ENCODE data around the gene FTO.

Gene FTO

DNA sequence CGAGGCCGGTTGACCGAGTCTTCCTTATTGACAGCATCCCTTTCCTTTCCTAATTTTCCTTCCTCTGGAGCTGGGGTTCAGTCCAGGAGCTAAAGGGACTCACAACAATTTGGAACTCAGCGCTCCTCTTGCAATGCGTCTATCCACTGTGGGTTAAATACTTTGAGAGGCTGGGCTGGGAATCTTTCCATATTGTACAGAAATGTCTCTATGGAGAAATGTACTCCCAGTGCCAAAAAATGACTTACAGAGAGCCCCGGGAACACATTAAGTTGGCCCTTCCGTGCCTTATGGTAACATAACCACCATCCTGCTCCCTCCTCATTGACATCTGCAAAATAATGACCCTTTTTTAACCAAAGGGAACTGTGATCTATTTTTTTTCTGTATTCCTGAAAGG is 192.8 kb downstream of the FTO start:
- H3K4me3 ChIP-seq (replicated peaks in 1 of 2; ENCODE audit: low read depth in 2 of 2, low read length in 2 of 2) = no peak overlapping the region
- peak in 1 of 2 donors; percentile 56 for DNase-seq (ENCODE audit: low read depth in 2 of 2)
- TF ChIP-seq, protein P1, sequence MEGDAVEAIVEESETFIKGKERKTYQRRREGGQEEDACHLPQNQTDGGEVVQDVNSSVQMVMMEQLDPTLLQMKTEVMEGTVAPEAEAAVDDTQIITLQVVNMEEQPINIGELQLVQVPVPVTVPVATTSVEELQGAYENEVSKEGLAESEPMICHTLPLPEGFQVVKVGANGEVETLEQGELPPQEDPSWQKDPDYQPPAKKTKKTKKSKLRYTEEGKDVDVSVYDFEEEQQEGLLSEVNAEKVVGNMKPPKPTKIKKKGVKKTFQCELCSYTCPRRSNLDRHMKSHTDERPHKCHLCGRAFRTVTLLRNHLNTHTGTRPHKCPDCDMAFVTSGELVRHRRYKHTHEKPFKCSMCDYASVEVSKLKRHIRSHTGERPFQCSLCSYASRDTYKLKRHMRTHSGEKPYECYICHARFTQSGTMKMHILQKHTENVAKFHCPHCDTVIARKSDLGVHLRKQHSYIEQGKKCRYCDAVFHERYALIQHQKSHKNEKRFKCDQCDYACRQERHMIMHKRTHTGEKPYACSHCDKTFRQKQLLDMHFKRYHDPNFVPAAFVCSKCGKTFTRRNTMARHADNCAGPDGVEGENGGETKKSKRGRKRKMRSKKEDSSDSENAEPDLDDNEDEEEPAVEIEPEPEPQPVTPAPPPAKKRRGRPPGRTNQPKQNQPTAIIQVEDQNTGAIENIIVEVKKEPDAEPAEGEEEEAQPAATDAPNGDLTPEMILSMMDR (IDR thresholded peaks at IDR 0.05; ENCODE audit: low read depth, low read length) = no peak

DNA sequence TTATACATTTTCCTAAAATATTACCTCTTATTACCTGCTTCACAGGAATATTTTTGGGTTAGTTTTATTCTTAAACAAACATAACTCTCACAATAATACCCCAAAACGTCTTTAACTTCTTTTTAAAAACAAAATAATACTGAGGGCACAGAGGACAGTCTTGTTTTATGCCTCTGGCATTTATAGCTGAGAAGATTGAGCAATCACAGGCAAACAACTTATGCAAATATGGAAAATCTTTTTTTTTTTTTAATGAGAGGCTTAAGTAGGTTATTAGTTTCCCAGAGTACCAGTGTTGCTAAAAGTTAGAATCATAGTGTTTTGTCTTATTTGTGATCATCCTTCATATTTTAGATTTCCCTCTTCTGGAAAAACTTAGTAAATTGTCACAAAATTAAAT is 195.0 kb downstream of the FTO start:
- DNase-seq (ENCODE audit: low read depth in 2 of 2) = peak; percentile 33 to 45
- no peak overlapping the region for H3K4me3 ChIP-seq (replicated peaks in 1 of 2; ENCODE audit: low read depth in 2 of 2, low read length in 2 of 2)
- TF ChIP-seq, protein P1 (IDR thresholded peaks at IDR 0.05; ENCODE audit: low read depth, low read length) = no peak

DNA sequence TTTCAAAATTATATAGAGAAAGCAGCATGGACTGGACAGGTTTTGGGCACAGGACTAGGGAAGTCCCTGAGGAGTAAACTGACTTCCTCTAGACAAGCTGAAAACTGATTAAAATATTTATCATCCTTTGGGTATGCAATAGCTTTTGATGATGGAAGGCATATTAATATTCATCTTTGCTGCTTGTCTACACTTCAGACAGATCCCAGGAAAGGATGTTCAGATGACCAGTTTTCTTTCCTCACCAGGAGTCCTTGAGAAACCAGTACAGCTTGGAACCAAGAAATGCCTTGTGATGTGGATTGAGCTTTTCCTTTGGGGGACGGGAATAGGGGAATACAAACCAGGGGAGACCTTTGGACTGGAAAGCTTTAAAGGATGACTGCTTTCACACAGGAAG is 195.5 kb downstream of the FTO start:
- TF ChIP-seq, protein P1 (IDR thresholded peaks at IDR 0.05; ENCODE audit: low read depth, low read length) = no peak
- no peak overlapping the region for H3K4me3 ChIP-seq (replicated peaks in 1 of 2; ENCODE audit: low read depth in 2 of 2, low read length in 2 of 2)
- DNase-seq (ENCODE audit: low read depth in 2 of 2) = peak; percentile 40 to 44

DNA sequence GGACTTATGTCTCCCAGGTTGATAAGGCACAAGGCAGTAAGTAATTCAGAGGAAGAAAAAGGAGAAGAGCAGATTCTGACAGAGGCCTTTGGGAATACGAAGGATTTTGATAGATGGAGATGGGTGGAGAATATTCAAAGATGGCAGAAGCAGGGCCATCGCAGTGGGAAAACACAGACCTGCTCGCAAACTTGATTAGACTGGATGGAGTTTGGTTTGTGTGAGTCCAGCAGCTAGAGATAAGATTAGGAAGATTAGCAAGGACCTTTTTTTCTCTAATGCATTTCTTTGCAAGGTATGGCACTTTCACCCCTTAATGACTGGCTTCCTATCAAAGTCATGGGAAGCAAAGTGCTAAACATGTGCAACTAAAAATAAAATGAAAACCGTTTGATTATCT is 196.7 kb downstream of the FTO start:
- no peak for DNase-seq (ENCODE audit: low read depth in 2 of 2)
- TF ChIP-seq, protein P1 (IDR thresholded peaks at IDR 0.05; ENCODE audit: low read depth, low read length) = no peak
- H3K4me3 ChIP-seq (replicated peaks in 1 of 2; ENCODE audit: low read depth in 2 of 2, low read length in 2 of 2) = no peak overlapping the region

DNA sequence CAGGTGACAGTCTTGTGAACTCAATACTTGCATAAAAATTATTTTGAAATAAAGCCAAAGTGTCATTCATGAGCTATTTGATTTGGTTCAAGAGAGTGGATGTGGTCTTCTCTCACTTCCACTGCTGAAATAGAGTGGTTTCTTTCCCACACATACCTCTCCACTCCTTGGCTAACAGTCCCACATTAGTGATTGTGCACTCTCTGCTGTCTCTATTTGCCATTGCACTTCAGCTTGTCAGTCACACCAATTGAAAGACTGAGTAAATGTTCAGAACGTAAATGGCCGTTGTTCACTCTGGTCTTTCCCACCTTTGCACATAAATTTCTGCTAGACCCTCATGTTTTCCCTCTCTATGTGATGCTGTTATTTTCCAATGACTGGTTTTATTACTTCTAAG is 197.5 kb downstream of the FTO start:
- no peak for DNase-seq (ENCODE audit: low read depth in 2 of 2)
- TF ChIP-seq, protein P1 (IDR thresholded peaks at IDR 0.05; ENCODE audit: low read depth, low read length) = no peak

DNA sequence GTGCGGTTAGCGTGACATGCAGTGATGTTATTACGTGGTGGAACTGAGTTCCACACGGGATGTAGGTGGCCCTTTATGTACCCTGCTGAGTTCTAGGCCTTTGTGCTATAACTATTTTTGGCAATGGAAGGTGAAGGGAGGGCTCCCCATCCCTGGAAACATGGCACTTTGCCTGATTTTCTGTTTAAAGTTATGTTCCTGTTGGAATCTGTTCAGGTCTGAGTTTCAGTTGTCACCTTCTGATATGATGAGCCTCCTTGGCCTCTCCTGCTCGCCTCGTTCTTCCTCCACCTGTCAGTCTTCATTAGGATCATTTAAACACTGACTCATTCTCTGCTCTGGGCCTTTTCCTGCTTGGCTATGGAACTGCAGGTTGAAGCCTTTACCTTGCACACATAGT is 200.6 kb downstream of the FTO start:
- TF ChIP-seq, protein P1 (IDR thresholded peaks at IDR 0.05; ENCODE audit: low read depth, low read length) = no peak
- no peak for DNase-seq (ENCODE audit: low read depth in 2 of 2)
- H3K4me3 ChIP-seq (replicated peaks in 1 of 2; ENCODE audit: low read depth in 2 of 2, low read length in 2 of 2) = no peak overlapping the region

More for the DNA sequence above, 197.5 kb downstream of the FTO start:
- no peak overlapping the region for H3K4me3 ChIP-seq (replicated peaks in 1 of 2; ENCODE audit: low read depth in 2 of 2, low read length in 2 of 2)

DNA sequence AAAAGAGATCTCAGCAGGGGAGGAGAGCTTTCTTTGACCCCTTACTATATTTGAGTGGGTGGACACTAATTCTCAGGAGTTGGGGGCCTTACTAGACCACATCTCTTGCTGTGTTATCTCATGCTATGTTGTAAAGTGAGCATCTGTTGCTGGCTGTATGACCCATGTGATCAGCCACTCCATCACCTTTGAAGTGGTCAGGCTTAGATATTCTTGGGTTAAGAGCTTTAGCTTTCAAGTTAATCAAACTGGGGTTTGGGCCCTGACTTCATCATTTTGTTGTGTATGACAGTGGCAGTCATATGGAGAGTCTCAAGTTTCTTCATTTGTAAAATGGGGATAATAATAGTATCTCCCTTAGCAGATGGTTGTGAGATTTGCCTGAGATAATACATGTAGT is 201.1 kb downstream of the FTO start:
- no peak overlapping the region for H3K4me3 ChIP-seq (replicated peaks in 1 of 2; ENCODE audit: low read depth in 2 of 2, low read length in 2 of 2)
- no peak for DNase-seq (ENCODE audit: low read depth in 2 of 2)
- TF ChIP-seq, protein P1 (IDR thresholded peaks at IDR 0.05; ENCODE audit: low read depth, low read length) = no peak
